Measurements from ENCODE around the gene POP7.
A peak's percentile ranks its signal among the peaks of the same experiment; 100 is the strongest.

Gene POP7

GRCh38 chr7:100739934-100740333 lies 34.0 kb downstream of the POP7 start:
- ATAC-seq = no peak
- TF ChIP-seq ZFP30 (CRISPR knock-in tag; IDR thresholded peaks at IDR 0.05) (no peak), ZFP3 (CRISPR knock-in tag; IDR thresholded peaks at IDR 0.05) (no peak), PPARA (CRISPR knock-in tag; IDR thresholded peaks at IDR 0.05; ENCODE audit: borderline replicate concordance) (no peak), CREB5 (CRISPR knock-in tag; IDR thresholded peaks at IDR 0.05; ENCODE audit: low read depth) (no peak), OSR1 (CRISPR knock-in tag; IDR thresholded peaks at IDR 0.05) (no peak), PATZ1 (CRISPR knock-in tag; IDR thresholded peaks at IDR 0.05; ENCODE audit: borderline replicate concordance) (no peak), TOX (CRISPR knock-in tag; IDR thresholded peaks at IDR 0.05; ENCODE audit: borderline replicate concordance) (no peak), ZNF8 (CRISPR knock-in tag; IDR thresholded peaks at IDR 0.05) (no peak), SNAI2 (CRISPR knock-in tag; IDR thresholded peaks at IDR 0.05) (no peak), BACH2 (CRISPR knock-in tag; IDR thresholded peaks at IDR 0.05; ENCODE audit: borderline replicate concordance) (no peak), GLIS3 (CRISPR knock-in tag; IDR thresholded peaks at IDR 0.05) (no peak), ZNF565 (CRISPR knock-in tag; conservative IDR thresholded peaks at IDR 0.05; ENCODE audit: low read depth) (no peak), RARB (CRISPR knock-in tag; IDR thresholded peaks at IDR 0.05) (no peak), ESRRG (CRISPR knock-in tag; IDR thresholded peaks at IDR 0.05) (no peak), TCF4 (CRISPR knock-in tag; IDR thresholded peaks at IDR 0.05; ENCODE audit: borderline replicate concordance) (no peak), ARNTL (CRISPR knock-in tag; IDR thresholded peaks at IDR 0.05; ENCODE audit: borderline replicate concordance, low read depth) (no peak), ZNF70 (CRISPR knock-in tag; IDR thresholded peaks at IDR 0.05) (no peak), ZC3H10 (CRISPR knock-in tag; IDR thresholded peaks at IDR 0.05) (no peak)

GRCh38 chr7:100744605-100745004 lies 38.7 kb downstream of the POP7 start:
- ATAC-seq = no peak
- TF ChIP-seq GLIS3 (CRISPR knock-in tag; IDR thresholded peaks at IDR 0.05) (no peak), CSRNP3 (CRISPR knock-in tag; IDR thresholded peaks at IDR 0.05) (no peak), BACH2 (CRISPR knock-in tag; IDR thresholded peaks at IDR 0.05; ENCODE audit: borderline replicate concordance) (no peak), PATZ1 (CRISPR knock-in tag; IDR thresholded peaks at IDR 0.05; ENCODE audit: borderline replicate concordance) (no peak), ZFP3 (CRISPR knock-in tag; IDR thresholded peaks at IDR 0.05) (no peak), TSHZ2 (CRISPR knock-in tag; IDR thresholded peaks at IDR 0.05) (no peak), TOX (CRISPR knock-in tag; IDR thresholded peaks at IDR 0.05; ENCODE audit: borderline replicate concordance) (no peak), RARB (CRISPR knock-in tag; IDR thresholded peaks at IDR 0.05) (no peak), ZFP30 (CRISPR knock-in tag; IDR thresholded peaks at IDR 0.05) (no peak), SNAI2 (CRISPR knock-in tag; IDR thresholded peaks at IDR 0.05) (no peak), ZNF8 (CRISPR knock-in tag; IDR thresholded peaks at IDR 0.05) (no peak), PPARA (CRISPR knock-in tag; IDR thresholded peaks at IDR 0.05; ENCODE audit: borderline replicate concordance) (no peak)

- TF ChIP-seq ZC3H10 (CRISPR knock-in tag; IDR thresholded peaks at IDR 0.05) (no peak), BACH2 (CRISPR knock-in tag; IDR thresholded peaks at IDR 0.05; ENCODE audit: borderline replicate concordance) (no peak)
- peak; percentile 91 for ATAC-seq
Measured at GRCh38 chr7:100745184-100745583, 39.3 kb downstream of the POP7 start.
